ENCODE data around the gene OR10S1.
"Not testable (repeated sequence)": the region's sequence is repeated elsewhere in the genome, so short reads cannot be mapped to it uniquely, and the experiment has no call there.

OR10S1 gene, protein sequence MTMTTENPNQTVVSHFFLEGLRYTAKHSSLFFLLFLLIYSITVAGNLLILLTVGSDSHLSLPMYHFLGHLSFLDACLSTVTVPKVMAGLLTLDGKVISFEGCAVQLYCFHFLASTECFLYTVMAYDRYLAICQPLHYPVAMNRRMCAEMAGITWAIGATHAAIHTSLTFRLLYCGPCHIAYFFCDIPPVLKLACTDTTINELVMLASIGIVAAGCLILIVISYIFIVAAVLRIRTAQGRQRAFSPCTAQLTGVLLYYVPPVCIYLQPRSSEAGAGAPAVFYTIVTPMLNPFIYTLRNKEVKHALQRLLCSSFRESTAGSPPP

DNA sequence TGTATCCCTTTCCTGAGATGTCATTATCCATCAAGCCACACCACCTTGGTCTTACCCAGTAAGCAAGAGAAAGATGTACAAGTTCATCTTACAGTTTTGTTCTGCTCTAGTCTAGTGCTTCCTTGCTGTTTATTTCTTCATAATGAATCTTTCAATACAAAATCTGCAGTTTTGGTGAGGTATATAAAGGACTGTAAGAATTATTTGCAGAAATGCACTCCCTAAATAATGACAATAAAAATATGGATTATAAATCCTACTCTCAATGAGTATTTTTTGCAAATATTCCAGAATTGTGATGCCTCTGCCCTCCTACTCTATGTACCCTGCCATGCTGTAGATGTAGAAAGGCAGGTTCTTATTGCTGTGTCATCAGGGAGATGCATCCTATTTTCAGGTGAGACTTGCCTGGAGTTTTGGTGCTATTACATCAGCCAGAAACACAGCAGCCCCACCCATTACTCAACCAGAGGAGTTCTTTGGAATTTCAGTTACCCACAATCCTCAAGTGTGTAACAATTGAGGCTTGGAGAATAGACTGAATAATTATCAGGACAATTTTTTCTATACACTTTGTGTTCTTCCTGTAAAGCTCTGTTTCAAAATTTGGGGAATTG is at the start of gene OR10S1:
Gene OR10S1 (minus strand): TSS at position 51 of the 617 bp plus-strand sequence. CDS start 117 bp downstream, outside the sequence.
- DNase-seq, result no peak

DNA sequence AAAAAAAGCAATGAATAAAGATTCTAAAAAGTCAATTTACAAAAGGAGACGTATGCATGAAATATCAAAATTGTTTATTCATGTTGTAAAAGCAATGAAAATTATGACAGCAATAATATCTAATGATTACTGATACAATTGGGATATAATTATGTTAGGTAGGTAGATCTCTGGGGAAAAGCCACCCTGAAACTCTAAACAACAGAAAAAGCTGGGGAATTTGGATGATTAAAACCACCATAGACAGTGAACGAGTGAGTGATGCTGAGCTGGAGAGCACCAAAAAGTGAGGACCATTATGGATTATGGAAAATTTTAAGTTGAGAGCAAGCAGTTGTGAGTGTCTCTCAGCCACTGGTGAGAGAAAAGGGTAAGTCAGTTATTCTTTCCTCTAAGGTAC is 48.9 kb upstream of the OR10S1 start, which contains the start of gene OR10G8:
Gene OR10G8 (plus strand): TSS at position 301 of the 400 bp plus-strand sequence. CDS start 2,825 bp downstream, outside the sequence.
- DNase-seq, result no peak

DNA sequence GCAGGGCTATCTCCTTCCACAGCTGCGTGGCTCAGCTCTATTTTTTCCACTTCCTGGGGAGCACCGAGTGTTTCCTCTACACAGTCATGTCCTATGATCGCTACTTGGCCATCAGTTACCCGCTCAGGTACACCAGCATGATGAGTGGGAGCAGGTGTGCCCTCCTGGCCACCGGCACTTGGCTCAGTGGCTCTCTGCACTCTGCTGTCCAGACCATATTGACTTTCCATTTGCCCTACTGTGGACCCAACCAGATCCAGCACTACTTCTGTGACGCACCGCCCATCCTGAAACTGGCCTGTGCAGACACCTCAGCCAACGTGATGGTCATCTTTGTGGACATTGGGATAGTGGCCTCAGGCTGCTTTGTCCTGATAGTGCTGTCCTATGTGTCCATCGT is 38.3 kb upstream of the OR10S1 start:
- DNase-seq, result not testable (repeated sequence)

DNA sequence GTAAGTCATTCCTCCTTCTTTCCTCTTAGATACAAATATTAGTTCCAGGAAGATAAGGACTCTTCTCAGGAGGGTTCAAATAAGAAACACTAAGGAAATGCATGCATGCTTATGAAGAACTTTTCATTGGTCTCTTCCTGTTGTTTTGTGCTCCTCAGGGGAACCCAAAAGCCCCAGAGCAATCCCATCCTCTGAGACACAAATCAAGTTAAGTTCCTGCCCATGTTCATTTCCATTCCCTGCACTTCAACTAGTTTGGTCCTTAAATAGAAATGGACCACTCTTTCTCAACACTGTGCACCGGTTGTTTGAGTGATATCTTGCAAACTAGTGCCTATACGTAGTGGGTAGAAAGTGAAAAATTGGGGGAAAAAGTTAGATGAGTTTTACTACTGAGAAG is 35.1 kb upstream of the OR10S1 start, which contains the start of gene OR10G4:
Gene OR10G4 (plus strand): TSS at position 301 of the 400 bp plus-strand sequence. CDS start 2,578 bp downstream, outside the sequence.
- no peak for DNase-seq

DNA sequence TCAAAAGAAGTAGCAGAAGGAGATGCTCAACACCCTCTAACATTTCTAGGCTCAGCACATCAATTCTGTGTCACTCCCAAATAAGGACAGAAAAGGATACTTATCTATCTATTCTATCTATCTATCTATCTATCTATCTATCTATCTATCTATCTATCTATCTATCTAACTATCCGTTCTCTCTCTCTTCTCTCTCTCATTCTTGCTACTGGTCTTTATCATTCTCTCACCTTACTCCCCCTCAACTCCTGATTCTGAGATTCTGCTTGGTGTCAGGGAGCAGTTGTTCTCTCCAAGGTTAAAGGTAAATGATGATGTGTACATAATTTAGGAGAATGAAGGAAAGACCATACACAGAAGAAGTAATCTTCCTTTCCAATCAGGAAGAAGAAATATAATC is 17.5 kb upstream of the OR10S1 start, which contains the start of gene OR10G6:
Gene OR10G6 (minus strand): TSS at position 43 of the 400 bp plus-strand sequence. CDS start 0 bp downstream, at position 43.
- DNase-seq, result no peak

DNA sequence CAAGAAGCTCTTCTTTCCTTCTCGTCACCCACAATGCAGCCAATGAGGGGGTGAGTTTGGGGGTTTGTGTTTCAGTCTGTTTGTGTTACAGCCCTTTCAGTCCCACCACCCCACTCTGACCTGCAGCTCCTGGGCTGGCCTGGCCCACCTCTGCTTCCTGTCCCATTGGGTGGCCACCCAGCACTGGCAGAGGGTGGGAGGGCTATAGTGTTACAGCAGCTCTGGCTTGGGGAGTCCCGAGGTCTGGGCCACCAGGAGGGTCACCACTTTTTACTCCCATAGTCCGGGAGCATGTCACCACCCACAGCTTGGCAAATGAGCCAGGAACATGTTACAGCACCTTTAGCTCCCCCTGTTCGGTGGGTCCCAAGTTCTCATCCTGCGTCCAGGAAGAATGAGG is 1.7 kb upstream of the OR10S1 start:
- DNase-seq, result no peak

DNA sequence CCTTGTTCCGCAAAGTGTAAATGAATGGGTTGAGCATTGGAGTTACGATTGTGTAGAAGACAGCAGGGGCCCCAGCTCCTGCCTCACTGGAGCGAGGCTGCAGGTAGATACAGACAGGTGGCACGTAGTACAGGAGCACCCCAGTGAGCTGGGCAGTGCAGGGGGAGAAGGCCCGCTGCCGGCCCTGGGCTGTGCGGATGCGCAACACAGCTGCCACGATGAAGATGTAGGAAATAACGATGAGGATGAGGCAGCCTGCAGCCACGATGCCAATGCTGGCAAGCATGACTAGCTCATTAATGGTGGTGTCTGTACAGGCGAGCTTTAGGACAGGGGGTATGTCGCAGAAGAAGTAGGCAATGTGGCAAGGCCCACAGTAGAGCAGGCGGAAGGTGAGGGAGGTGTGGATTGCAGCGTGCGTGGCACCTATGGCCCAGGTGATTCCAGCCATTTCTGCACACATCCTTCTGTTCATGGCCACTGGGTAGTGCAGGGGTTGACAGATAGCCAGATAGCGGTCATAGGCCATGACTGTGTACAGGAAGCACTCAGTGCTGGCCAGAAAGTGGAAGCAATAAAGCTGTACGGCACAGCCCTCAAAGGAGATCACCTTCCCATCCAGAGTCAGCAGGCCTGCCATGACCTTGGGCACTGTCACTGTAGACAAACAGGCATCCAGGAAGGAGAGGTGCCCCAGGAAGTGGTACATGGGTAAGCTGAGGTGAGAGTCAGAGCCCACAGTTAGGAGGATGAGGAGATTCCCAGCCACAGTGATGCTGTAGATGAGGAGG is 616 bp downstream of the OR10S1 start:
- DNase-seq, result no peak

DNA sequence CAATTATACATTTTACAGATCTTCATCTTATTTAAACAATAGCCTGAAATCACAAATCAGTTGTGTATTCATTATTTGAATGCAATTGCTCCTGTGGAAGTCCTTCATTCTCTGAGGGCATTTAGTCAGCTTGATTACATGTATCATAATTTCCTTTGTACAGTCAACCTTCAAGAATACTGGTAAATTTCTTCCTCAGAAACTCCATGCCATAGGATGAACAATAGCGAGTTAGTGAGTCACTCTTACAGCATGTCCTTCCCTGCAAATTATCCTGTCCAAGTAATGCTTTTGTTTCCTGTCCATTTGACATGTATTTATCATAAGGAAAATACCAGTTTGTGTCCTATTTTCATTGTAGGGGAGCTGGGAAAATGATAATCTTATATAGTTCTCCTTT is 3.8 kb downstream of the OR10S1 start:
- no peak for DNase-seq

DNA sequence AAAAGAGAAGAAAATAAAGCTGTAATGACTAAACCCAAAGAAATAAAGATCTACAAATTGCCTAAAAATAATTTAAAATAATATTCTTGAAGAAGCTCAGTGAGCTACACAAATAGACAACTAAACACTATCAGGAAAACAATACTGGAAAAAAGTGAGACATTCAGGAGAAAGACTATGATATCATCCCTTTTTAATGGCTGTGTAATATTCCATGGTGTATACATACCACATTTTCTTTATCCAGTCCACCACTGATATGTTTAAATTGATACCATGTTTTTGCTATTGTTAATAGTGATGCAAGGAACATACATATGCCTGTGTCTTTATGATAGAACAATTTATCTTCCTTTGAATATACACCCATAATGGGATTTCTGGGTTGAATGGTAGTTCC is 20.8 kb downstream of the OR10S1 start:
- DNase-seq, result no peak

DNA sequence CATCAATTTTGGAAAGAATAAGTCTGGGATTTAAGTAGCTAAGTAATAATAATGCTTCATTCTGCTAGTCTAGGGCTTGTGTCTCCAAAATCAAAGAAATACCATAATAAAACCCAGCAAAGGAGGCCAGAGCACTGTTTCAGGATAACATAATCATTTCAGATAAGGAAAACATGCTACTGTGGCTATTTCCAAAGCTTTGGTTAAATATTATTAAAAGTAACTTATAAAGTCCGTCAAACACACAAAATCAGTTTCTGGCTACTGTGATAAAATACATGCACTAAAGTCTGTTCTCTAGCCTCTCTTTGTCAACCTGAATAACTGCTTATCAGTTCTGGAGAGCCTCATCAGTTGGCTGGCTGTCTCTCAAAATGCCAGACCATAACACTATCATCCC is 32.4 kb downstream of the OR10S1 start:
- no peak for DNase-seq

DNA sequence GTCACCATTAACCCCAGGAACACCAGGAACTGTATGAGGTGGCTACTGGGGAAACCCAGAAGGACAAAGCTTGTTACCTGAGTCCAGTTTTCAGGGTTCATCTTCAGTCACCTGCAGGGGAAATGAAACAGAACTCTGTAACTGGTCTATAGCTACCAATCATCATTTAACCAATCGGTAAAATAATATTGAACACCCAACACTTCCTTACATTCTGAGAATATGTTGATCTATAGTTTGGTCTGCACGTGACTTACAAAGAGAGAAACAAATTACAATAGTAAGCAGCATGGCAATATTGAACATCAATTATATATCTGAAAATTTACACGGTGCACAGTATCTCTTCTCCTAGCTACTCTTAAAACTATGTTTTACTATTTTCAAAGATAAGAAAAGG is 33.8 kb downstream of the OR10S1 start, which contains the start of gene OR6T1:
Gene OR6T1 (minus strand): TSS at position 101 of the 400 bp plus-strand sequence. CDS start 0 bp downstream, at position 101.
- no peak for DNase-seq

DNA sequence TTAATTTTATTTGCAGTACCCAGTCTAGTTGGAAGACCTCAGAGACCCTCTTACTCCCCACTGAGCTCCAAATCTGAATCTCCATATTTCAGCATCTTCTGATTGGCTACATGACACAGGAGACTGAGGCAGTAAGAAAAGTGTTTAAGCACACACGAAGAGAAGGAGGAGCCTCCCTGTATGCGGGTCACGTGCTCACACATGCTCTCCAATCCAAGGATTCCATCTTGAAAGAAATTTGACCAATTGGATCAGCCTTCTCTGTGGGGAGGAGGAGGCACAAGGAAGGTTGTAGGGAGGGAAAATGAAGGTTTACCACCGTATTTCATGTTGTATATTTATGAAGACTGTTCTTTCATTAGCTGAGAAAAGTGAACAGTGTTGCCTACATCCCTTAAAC is 35.2 kb downstream of the OR10S1 start:
- no peak for DNase-seq

DNA sequence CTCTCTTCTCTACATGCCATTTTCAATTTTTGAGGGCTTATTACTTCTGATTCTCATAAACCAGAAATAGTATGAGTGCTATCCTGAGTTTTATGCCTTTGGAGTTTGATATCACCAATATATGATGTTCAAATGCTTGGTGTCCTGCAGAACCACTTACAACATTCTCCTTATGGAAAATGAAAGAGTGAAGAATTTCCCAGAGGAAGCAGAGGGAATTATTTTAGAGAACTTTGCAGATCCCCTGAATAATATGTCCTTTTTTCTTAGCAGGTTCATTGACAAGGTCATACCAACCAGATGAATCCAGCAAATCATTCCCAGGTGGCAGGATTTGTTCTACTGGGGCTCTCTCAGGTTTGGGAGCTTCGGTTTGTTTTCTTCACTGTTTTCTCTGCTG is 38.3 kb downstream of the OR10S1 start, which contains the start of gene OR4D5:
Gene OR4D5 (plus strand): TSS at position 301 of the 400 bp plus-strand sequence. CDS start 0 bp downstream, at position 301.
- no peak for DNase-seq
